AG09319 (cell line): ENCODE measurements around the gene MBD5.

Source experiments
- DNase-seq: peaks from one replicate; pipeline ENCODE4 v3.0.0-alpha.2; 2010; ENCODE audit warnings: low read depth; ENCODE audit errors: extremely low read depth
- CTCF ChIP-seq: IDR thresholded peaks from 2 replicates; pipeline ENCODE4 v1.5.1; 2011; ENCODE audit warnings: low read depth, mild to moderate bottlenecking, inconsistent platforms, low read length, moderate library complexity

Gene MBD5

GRCh38 chr2:148358375-148358774 lies 337.5 kb downstream of the MBD5 start:
- DNase-seq, result no peak
- no peak for TF ChIP-seq CTCF

GRCh38 chr2:148360662-148361061 lies 339.8 kb downstream of the MBD5 start:
- DNase-seq, result no peak
- TF ChIP-seq CTCF, result no peak

- DNase-seq, result no peak
- no peak for TF ChIP-seq CTCF
These were observed 341.4 kb downstream of the MBD5 start for GRCh38 chr2:148362144-148362796.

- TF ChIP-seq CTCF, result no peak
- DNase-seq, result no peak
These were observed 354.3 kb downstream of the MBD5 start for GRCh38 chr2:148375214-148375613.

- no peak for TF ChIP-seq CTCF
- DNase-seq, result peak; percentile 3
These were observed 370.4 kb downstream of the MBD5 start for GRCh38 chr2:148391324-148391723.

GRCh38 chr2:148402786-148403185 lies 381.9 kb downstream of the MBD5 start:
- no peak for DNase-seq
- TF ChIP-seq CTCF, result no peak

GRCh38 chr2:148410899-148411298 lies 390.0 kb downstream of the MBD5 start:
- no peak for TF ChIP-seq CTCF
- DNase-seq, result no peak
